RWPE2 (cell line): ENCODE results near the gene HPD.

Experiments
- ATAC-seq: fragments of 200-7000 bp; cut with Tn5 transposase; 3 replicates; pipeline ENCODE4 v1.9.1; 2021; ENCODE audit warnings: low read depth
- DNase-seq: peaks from one replicate; pipeline ENCODE4 v3.0.0-alpha.2; 2020; ENCODE audit warnings: low spot score
- H3K27ac ChIP-seq: fragments of 450-650 bp; 2 replicates; pipeline ENCODE4 v1.5.1; 2017; ENCODE audit warnings: mild to moderate bottlenecking; ENCODE audit not compliant: poor library complexity, severe bottlenecking
- H3K27me3 ChIP-seq: fragments of 250-450 bp; sonication (Bioruptor Pico); 2 replicates; pipeline ENCODE4 v1.5.1; 2021; ENCODE audit warnings: mild to moderate bottlenecking, moderate library complexity; ENCODE audit not compliant: insufficient read depth, poor library complexity, severe bottlenecking
- H3K36me3 ChIP-seq: fragments of 250-450 bp; sonication (Bioruptor Pico); 2 replicates; pipeline ENCODE4 v1.5.1; 2020; ENCODE audit warnings: low read depth, mild to moderate bottlenecking, moderate library complexity
- H3K4me1 ChIP-seq: fragments of 250-450 bp; sonication (Bioruptor Pico); 2 replicates; pipeline ENCODE4 v1.5.1; 2021; ENCODE audit warnings: mild to moderate bottlenecking, moderate library complexity; ENCODE audit not compliant: insufficient read depth, poor library complexity, severe bottlenecking
- H3K4me3 ChIP-seq: fragments of 250-450 bp; sonication (Bioruptor Pico); 2 replicates; pipeline ENCODE4 v1.5.1; 2021; ENCODE audit warnings: mild to moderate bottlenecking, moderate library complexity; ENCODE audit not compliant: severe bottlenecking
- H3K9me3 ChIP-seq: fragments of 250-450 bp; sonication (Bioruptor Pico); 2 replicates; pipeline ENCODE4 v1.5.1; 2021; ENCODE audit warnings: mild to moderate bottlenecking, moderate library complexity; ENCODE audit not compliant: severe bottlenecking
- CTCF ChIP-seq: fragments of 450-650 bp; IDR thresholded peaks from one replicate; pipeline ENCODE4 v1.5.1; 2017; ENCODE audit warnings: mild to moderate bottlenecking, moderate library complexity; ENCODE audit not compliant: poor library complexity, severe bottlenecking

HPD gene

GRCh38 chr12:121822393-121823100, 36.1 kb downstream of the HPD start:
- ATAC-seq (no peak), DNase-seq (peak; percentile 55)
- no peaks in the 10 kb centered on the region for H3K27me3 ChIP-seq
- no peak overlapping the region for H3K27ac ChIP-seq
- H3K4me3 ChIP-seq = no peak overlapping the region
- H3K9me3 ChIP-seq = no peaks in the 10 kb centered on the region
- no peaks in the 10 kb centered on the region for H3K4me1 ChIP-seq
- no peak for TF ChIP-seq CTCF
- peaks cover 53% of the 10 kb centered on the region for H3K36me3 ChIP-seq

GRCh38 chr12:121820056-121820455, 38.6 kb downstream of the HPD start:
- H3K36me3 ChIP-seq = peaks cover 57% of the 10 kb centered on the region
- no peak overlapping the region for H3K27ac ChIP-seq
- H3K27me3 ChIP-seq = no peaks in the 10 kb centered on the region
- ATAC-seq (no peak), DNase-seq (no peak)
- no peak overlapping the region for H3K4me3 ChIP-seq
- no peak for TF ChIP-seq CTCF
- H3K4me1 ChIP-seq = no peaks in the 10 kb centered on the region
- no peaks in the 10 kb centered on the region for H3K9me3 ChIP-seq

GRCh38 chr12:121819212-121819949, 39.3 kb downstream of the HPD start:
- Histone ChIP-seq H3K27me3 (no peaks in the 10 kb centered on the region), H3K4me1 (no peaks in the 10 kb centered on the region), H3K4me3 (no peak overlapping the region), H3K36me3 (peaks cover 64% of the 10 kb centered on the region), H3K9me3 (no peaks in the 10 kb centered on the region), H3K27ac (no peak overlapping the region)
- TF ChIP-seq CTCF = no peak
- ATAC-seq (no peak), DNase-seq (peak; percentile 58)

GRCh38 chr12:121817648-121818043, 41.0 kb downstream of the HPD start:
- H3K4me3 ChIP-seq = no peak overlapping the region
- H3K27me3 ChIP-seq = no peaks in the 10 kb centered on the region
- H3K27ac ChIP-seq = no peak overlapping the region
- no peak for DNase-seq
- peaks cover 71% of the 10 kb centered on the region for H3K36me3 ChIP-seq
- peaks cover 9% of the 10 kb centered on the region for H3K4me1 ChIP-seq
- no peaks in the 10 kb centered on the region for H3K9me3 ChIP-seq
- ATAC-seq = no peak
- TF ChIP-seq CTCF = no peak
